SU-DHL-6 (cell line): ENCODE results near the gene SYNM.

Source experiments
- EZH2phosphoT487 ChIP-seq: fragments of 200-600 bp; sonication (generic), shearing (Covaris generic); conservative IDR thresholded peaks from 2 replicates; pipeline ENCODE4 v1.6.1; 2018; ENCODE audit warnings: mild to moderate bottlenecking, antibody characterized with exemption, low read length, moderate library complexity, mixed read lengths
- TF ChIP-seq, protein P1 (sequence below): fragments of 200-600 bp; sonication (generic); IDR thresholded peaks from one replicate; pipeline ENCODE4 v1.5.1; 2017; ENCODE audit warnings: antibody characterized with exemption, mild to moderate bottlenecking, low read length, moderate library complexity; ENCODE audit not compliant: insufficient read depth, poor library complexity, severe bottlenecking

DNA sequence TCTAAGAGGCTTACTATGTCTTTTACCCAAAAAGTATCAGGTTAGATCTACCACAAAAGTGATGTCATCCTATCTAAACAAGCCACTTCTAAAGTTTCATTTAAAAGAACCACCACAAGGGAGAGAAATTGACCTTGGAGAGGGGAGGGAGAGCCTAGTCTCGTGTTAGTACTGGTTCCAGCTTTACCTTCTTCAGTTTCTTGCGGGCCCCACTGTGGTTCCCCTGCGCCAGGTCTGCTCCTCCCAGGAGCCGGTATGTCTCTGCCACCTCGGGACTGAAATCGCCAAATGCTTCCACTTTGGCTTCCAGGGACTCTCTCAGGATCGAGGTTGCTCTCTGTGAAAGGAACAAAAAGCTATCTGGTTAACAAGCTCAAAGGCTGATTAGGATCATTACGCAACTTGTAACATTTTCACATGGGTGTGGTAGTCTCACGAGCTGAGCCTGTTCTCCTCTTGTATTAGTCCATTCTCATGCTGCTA lies 51.1 kb downstream of the SYNM start:
- TF ChIP-seq, protein P1, sequence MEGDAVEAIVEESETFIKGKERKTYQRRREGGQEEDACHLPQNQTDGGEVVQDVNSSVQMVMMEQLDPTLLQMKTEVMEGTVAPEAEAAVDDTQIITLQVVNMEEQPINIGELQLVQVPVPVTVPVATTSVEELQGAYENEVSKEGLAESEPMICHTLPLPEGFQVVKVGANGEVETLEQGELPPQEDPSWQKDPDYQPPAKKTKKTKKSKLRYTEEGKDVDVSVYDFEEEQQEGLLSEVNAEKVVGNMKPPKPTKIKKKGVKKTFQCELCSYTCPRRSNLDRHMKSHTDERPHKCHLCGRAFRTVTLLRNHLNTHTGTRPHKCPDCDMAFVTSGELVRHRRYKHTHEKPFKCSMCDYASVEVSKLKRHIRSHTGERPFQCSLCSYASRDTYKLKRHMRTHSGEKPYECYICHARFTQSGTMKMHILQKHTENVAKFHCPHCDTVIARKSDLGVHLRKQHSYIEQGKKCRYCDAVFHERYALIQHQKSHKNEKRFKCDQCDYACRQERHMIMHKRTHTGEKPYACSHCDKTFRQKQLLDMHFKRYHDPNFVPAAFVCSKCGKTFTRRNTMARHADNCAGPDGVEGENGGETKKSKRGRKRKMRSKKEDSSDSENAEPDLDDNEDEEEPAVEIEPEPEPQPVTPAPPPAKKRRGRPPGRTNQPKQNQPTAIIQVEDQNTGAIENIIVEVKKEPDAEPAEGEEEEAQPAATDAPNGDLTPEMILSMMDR, result no peak
- TF ChIP-seq EZH2phosphoT487, result no peak
